HS-5 (cell line): ENCODE data around the gene GATAD2A.
"Not testable (repeated sequence)": the region's sequence is repeated elsewhere in the genome, so short reads cannot be mapped to it uniquely, and the experiment has no call there.

ENCODE experiments used
- DNase-seq: peaks from one replicate; pipeline ENCODE4 v3.0.0-alpha.2; 2012; ENCODE audit warnings: low read depth

Gene GATAD2A

GRCh38 chr19:19388568-19389555, 16.6 kb upstream of the GATAD2A start:
- no peak for DNase-seq

- not testable (repeated sequence) for DNase-seq
Measured at GRCh38 chr19:19389683-19390082, 15.8 kb upstream of the GATAD2A start.

GRCh38 chr19:19394333-19394732, 11.1 kb upstream of the GATAD2A start:
- not testable (repeated sequence) for DNase-seq

- DNase-seq, result no peak
Measured at GRCh38 chr19:19399733-19400433, 5.6 kb upstream of the GATAD2A start.

DNA sequence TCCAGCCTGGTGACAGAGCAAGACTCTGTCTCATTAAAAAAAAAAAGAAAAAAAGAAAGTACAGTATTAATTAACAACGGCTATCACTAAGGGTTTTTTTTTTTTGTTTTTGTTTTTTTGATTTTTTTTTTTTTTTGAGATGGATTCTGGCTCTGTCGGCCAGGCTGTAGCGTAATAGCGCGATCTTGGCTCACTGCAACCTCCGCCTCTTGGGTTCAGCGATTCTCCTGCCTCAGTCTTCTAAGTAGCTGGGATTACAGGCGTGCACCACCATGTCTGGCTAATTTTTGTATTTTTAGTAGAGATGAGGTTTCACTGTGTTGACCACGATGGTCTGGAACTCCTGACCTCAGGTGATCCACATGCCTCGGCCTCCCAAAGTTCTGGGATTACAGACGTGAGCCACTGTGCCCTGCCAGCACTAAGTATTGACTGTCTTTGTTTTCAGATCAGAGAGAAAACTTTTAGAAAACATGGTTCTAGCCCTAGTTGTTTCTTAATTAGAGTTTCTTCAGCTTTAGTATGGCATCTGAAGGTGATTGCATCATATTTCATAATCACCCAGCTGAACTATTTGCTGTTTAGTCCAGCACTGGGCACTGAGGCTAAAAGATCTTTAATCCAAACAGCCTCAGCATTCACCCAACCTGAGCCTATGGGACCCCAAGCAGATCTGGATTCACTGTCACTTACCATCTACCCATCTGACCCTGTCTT, 2.7 kb upstream of the GATAD2A start:
- DNase-seq, result no peak

DNA sequence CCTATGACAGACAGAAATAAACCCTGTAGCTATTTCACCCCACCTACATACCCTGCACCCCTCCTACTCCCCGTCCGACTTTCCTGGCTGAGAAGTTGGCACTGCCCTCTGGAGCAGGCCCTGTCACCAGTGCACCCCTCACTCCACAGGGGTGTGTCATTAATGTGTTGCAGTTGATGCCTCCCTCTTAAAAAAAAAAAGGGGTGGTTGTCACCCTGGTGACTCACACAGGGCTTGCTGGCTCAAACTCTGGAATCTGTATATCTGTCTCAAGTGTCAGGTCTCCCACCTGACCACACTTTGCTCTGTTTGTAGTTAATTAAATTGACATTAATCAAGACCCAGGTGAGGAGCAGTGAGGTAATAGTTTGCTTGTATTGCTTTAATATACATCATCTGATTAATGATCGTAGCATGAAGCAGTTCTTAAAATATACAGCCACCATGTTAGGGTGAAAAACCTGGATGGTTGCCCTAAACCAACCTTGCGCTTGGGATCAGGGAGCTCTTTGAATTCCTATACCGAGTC, 2.0 kb upstream of the GATAD2A start:
- DNase-seq, result no peak

DNA sequence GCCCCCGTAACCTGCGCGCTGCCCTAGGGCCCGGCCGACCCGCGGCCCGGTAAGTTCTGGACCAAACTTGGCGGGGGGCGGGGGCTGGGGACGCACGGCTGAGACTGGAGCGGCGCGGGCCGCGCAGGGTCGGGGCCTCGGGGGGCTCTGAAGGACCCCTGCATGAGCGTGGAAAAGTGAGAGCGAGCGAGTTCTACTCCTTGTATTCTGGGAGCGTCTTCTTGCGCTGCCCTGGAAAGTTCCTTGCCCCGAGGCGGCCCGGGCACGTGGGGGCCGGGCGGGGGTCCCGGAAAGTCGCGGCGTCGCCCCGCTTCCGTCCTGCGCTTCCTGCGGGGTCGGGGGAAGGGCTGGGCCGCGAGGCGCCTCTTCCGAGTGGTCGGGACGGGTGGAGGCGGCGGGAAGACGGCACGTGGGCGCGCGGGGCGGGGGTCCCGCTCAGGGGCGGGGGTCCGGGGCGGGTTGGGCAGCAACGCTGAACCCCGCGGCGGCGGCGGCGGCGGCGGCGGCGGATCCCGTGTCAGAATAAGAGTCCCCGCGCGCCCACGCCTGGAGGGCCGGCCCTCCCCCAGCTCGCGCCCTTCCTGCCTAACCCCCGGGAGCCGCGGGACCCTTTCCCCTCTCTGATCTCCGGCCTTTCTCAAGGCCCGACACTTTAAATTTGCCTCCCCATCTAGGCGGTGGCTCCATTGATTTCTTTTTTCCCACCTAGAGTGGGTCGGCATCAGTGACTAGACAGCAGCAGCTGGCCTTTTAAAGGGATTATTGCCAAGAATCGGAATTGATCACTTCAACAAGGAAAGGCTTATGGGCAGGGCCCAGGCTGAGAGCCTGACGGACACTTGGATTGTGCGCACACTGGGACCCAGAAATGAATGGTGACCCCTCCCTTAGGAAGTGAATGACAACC, 749 bp downstream of the GATAD2A start:
- DNase-seq, result peak; percentile 53

- DNase-seq, result no peak
Measured at GRCh38 chr19:19406878-19407632, 1.6 kb downstream of the GATAD2A start.

DNA sequence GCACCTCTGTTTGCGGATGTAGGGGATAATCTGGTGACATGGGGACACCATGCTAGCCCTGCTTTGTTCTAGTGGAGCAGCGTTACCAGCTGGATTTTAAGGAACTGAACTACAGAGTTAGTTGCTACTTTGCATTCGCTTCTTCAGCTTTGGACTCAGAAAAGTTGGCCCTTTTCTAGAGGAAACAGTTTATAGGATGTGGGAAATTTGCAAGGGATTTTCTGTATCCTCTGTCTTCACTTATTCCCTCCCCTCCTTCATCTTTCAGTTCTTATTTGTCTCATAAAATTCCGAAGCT, 2.1 kb downstream of the GATAD2A start:
- DNase-seq, result no peak

DNA sequence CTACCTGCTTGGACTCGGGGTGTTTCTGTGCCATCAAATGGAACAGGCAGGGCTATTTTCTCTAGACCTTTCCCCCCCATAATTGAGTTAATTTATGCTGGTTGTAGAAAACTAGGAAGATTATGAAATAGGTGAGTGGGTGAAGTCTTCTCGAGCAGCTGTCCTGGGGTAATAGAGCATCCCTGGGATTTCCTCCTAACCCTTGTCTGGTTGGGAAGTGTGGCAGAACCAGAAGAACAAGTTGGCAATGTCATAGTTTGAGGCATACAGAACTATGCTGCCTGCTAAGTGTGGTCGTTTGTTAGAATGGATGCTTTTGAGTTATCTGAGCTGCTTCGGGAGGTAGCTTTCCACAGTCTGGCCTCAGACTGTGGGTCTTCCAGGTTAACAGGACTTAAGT, 3.7 kb downstream of the GATAD2A start:
- DNase-seq, result no peak

GRCh38 chr19:19409631-19410030, 4.2 kb downstream of the GATAD2A start:
- DNase-seq, result no peak

- DNase-seq, result no peak
Measured at GRCh38 chr19:19410553-19411550, 5.4 kb downstream of the GATAD2A start.

GRCh38 chr19:19416280-19416679, 10.8 kb downstream of the GATAD2A start:
- DNase-seq, result no peak

DNA sequence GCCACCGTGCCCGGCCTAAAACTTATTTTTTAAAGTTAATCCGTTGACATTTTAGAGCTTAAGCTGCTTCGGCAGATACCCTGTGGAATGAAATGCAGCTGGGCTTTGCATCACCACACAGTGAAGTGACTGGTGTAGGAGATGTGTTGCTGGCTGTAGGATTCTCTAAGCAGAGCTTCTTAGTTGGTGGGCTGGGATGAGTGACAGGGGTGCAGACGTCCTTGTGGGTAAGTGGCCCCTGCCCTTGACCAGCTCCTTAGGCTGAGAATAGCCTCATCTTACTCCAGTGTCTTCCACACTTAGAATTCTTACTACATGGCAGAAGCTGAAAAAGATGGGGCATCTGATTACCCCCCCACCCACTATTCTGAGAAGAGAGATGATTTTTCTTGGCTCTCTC, 11.6 kb downstream of the GATAD2A start:
- no peak for DNase-seq

DNA sequence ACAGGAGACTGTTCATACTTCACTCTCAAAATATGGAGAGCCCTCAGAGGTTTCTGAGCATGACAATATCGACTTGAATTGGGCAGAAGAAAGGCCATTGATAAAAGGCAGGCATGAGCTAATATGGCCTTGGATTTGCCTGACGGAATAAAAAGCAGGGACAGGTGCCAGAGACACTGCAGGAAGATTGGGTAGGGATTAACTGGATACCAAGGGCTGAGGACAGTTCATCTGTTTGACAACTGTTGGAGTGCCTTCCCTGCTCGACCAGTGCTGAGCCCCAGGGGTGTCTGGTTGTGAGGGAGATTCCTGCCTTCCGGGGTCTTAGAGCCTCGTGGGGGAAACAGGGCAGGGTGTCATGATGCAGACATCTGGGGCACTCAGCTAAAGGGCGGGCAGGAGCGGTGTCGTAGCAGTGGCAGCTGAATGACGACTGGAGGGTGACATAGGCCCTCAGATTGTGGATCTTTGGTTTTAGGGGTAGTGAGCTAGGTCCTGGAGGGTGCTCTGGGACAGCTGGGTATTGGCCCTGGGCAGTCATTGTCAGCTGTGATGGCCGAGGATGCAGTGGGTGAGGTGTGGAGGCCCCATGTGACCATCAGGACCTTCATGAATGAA, 12.3 kb downstream of the GATAD2A start:
- DNase-seq, result no peak

GRCh38 chr19:19418555-19419260, 13.2 kb downstream of the GATAD2A start:
- DNase-seq, result no peak

GRCh38 chr19:19420570-19421298, 15.3 kb downstream of the GATAD2A start:
- DNase-seq, result no peak

DNA sequence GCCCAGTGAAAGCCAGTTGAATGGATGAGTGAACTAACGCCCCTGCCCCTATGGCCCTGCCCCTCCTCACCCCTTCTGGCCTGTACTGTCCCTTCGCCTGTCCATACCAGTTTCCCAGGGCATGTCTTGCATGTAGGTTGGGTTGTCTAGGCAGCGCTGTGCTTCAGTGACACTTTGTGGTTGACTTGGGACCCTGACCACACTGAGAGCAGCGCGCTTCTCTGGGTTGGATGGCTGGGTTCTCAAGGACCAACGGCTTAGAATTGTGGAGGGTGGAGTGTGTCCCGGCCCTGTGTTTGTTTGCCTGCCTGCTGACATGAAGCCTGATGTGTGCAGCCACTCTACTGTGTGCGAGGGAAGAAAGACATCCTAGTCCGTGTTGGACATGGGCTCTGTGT, 15.8 kb downstream of the GATAD2A start:
- DNase-seq, result no peak
